Ascending aorta (tissue), 2 donors: ENCODE results near the gene JHY. TPM values are rescaled to one million over a fixed set of nuclear protein-coding genes. Genes with fewer than 3 reads are reported as not detected.

Source experiments
- DNase-seq, 2 donors: peaks; one replicate each; pipeline ENCODE4 v3.0.0-alpha.2; 2019; ENCODE audit warnings: low spot score in 2 of 2
- H3K27ac ChIP-seq, 2 donors: fragments of 200-600 bp; sonication (generic); one replicate each; pipeline ENCODE4 v1.5.1; 2016 to 2017; ENCODE audit warnings: mild to moderate bottlenecking in 1 of 2
- H3K27me3 ChIP-seq: fragments of 200-600 bp; sonication (generic); one replicate; pipeline ENCODE4 v1.5.1; 2017
- H3K36me3 ChIP-seq, 2 donors: fragments of 200-600 bp; sonication (generic); one replicate each; pipeline ENCODE4 v1.5.1; 2016
- H3K4me1 ChIP-seq, 2 donors: fragments of 200-600 bp; sonication (generic); one replicate each; pipeline ENCODE4 v1.5.1; 2016 to 2017; ENCODE audit warnings: mild to moderate bottlenecking in 1 of 2
- H3K4me3 ChIP-seq, 2 donors: fragments of 200-600 bp; sonication (generic); one replicate each; pipeline ENCODE4 v1.5.1; 2016 to 2017; ENCODE audit warnings: mild to moderate bottlenecking in 1 of 2
- H3K9me3 ChIP-seq, 2 donors: fragments of 200-600 bp; sonication (generic); one replicate each; pipeline ENCODE4 v1.5.1; 2016
- intact Hi-C: fragments of 100-400 bp; cut with DNase I; formaldehyde crosslinking; loops from one replicate; pipeline ENCODE4 v1.15.1; 2023
- total RNA-seq: library from RNA; depleted of rRNA; stranded (reverse); fragments of >200 nt; gene quantifications from one replicate; pipeline ENCODE4 v1.1.0, GENCODE V29; 2016
- TF ChIP-seq, protein P1 (sequence below), 3 experiments: fragments of 200-600 bp in 2 of 3; fragments of 450-650 bp in 1 of 3; sonication (generic) in 2 of 3; IDR thresholded peaks; one replicate each; pipeline ENCODE4 v1.5.1; 2016 to 2019; ENCODE audit warnings: antibody characterized with exemption in 3 of 3, mild to moderate bottlenecking in 1 of 3, moderate library complexity in 1 of 3

Gene JHY
- total RNA-seq, 1 donor from 2014 or later = 1.3 TPM

- no peak for DNase-seq
- Histone ChIP-seq H3K27ac (no peak overlapping the region), H3K9me3 (no peaks in the 10 kb centered on the region), H3K4me3 (no peak overlapping the region), H3K27me3 (no peaks in the 10 kb centered on the region), H3K4me1 (no peaks in the 10 kb centered on the region), H3K36me3 (no peaks in the 10 kb centered on the region)
- TF ChIP-seq, protein P1, sequence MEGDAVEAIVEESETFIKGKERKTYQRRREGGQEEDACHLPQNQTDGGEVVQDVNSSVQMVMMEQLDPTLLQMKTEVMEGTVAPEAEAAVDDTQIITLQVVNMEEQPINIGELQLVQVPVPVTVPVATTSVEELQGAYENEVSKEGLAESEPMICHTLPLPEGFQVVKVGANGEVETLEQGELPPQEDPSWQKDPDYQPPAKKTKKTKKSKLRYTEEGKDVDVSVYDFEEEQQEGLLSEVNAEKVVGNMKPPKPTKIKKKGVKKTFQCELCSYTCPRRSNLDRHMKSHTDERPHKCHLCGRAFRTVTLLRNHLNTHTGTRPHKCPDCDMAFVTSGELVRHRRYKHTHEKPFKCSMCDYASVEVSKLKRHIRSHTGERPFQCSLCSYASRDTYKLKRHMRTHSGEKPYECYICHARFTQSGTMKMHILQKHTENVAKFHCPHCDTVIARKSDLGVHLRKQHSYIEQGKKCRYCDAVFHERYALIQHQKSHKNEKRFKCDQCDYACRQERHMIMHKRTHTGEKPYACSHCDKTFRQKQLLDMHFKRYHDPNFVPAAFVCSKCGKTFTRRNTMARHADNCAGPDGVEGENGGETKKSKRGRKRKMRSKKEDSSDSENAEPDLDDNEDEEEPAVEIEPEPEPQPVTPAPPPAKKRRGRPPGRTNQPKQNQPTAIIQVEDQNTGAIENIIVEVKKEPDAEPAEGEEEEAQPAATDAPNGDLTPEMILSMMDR (IDR thresholded peaks at IDR 0.05) = no peak
- intact Hi-C loops = no loop called here
These were observed 7.6 kb upstream of the JHY start for GRCh38 chr11:122874991-122875390.

- Histone ChIP-seq H3K27ac (no peak overlapping the region), H3K4me3 (no peak overlapping the region), H3K4me1 (peaks cover 0 to 4% of the 10 kb centered on the region in 2 donors), H3K27me3 (no peaks in the 10 kb centered on the region), H3K36me3 (no peaks in the 10 kb centered on the region), H3K9me3 (no peaks in the 10 kb centered on the region)
- intact Hi-C loops = no loop called here
- no peak for DNase-seq
- TF ChIP-seq, protein P1 (IDR thresholded peaks at IDR 0.05) = no peak
These were observed 4.8 kb upstream of the JHY start for GRCh38 chr11:122877732-122878131.

- Histone ChIP-seq H3K4me1 (peaks cover 0 to 4% of the 10 kb centered on the region in 2 donors), H3K9me3 (no peaks in the 10 kb centered on the region), H3K4me3 (no peak overlapping the region), H3K27me3 (no peaks in the 10 kb centered on the region), H3K36me3 (no peaks in the 10 kb centered on the region), H3K27ac (no peak overlapping the region)
- intact Hi-C loops = loop anchor here (5.0 kb wide), 1 partner anchor 183 kb away; the partner anchor contains the start of gene HSPA8
- DNase-seq = no peak
- TF ChIP-seq, protein P1 (IDR thresholded peaks at IDR 0.05) = no peak
These were observed 2.8 kb upstream of the JHY start for GRCh38 chr11:122879785-122880184.

DNA sequence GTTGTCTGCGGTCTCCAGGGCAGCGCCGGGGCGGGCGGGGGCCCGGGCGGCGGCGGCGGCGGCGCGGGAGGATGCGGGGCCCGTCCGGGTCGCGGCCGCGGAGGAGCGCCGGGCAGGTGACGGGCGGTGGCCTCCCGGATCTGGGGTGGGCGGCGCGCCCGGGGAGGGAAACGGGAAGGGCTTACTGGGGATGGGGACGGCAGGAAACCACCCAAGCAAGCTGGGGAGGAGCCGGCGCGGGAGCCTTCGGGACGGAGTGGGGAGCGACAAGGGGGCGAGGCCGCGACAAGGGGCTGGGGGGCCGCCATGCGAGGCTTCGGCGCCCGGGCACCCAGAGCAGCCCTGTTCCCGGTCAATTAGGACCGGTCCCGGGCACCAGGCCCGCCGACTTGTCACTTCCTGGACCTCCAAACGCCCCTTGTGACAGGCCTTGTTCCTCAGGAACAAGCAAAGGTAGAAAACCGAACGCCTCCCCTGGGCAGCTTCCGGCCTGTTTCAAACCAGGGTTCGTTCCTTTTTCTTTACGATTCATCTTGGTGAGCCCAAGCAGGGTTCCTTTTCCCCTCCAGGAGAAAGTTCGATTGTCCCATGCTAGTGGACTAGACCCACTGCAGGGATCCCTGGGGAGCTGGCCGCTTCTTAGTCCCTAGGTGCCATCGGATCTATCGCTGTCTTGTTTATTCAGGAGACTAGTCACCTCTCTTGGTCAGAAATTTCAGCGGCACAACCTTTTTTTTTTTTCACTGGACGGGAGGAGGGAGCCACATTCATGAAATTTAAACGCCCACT lies 492 bp downstream of the JHY start:
- H3K36me3 ChIP-seq = no peaks in the 10 kb centered on the region
- no peaks in the 10 kb centered on the region for H3K9me3 ChIP-seq
- H3K27ac ChIP-seq = peak overlapping the region; percentile 84 to 92
- no peaks in the 10 kb centered on the region for H3K27me3 ChIP-seq
- TF ChIP-seq, protein P1 (IDR thresholded peaks at IDR 0.05) = no peak
- peaks cover 0 to 4% of the 10 kb centered on the region in 2 donors for H3K4me1 ChIP-seq
- peak overlapping the region; percentile 73 to 86 for H3K4me3 ChIP-seq
- peak in 1 of 2 donors; percentile 69 for DNase-seq
- intact Hi-C loops = loop anchor here (5.0 kb wide), 1 partner anchor 179 kb away; the partner anchor contains the start of gene HSPA8

GRCh38 chr11:122883646-122883979 lies 1.1 kb downstream of the JHY start:
- intact Hi-C loops = loop anchor here (5.0 kb wide), 1 partner anchor 179 kb away; the partner anchor contains the start of gene HSPA8
- DNase-seq = no peak
- no peaks in the 10 kb centered on the region for H3K27me3 ChIP-seq
- TF ChIP-seq, protein P1 (IDR thresholded peaks at IDR 0.05) = no peak
- H3K27ac ChIP-seq = peak overlapping the region; percentile 84 to 92
- no peaks in the 10 kb centered on the region for H3K9me3 ChIP-seq
- H3K36me3 ChIP-seq = no peaks in the 10 kb centered on the region
- H3K4me3 ChIP-seq = peak overlapping the region; percentile 73 to 86
- H3K4me1 ChIP-seq = peaks cover 0 to 4% of the 10 kb centered on the region in 2 donors
